Nephron progenitor cell (in vitro differentiated cells): Measurements from ENCODE around the gene TMEM132C.
A peak's percentile ranks its signal among the peaks of the same experiment; 100 is the strongest.

ENCODE experiments used
- DNase-seq: peaks from one replicate; pipeline ENCODE4 v3.0.0; 2021
- H3K27ac Mint-ChIP-seq: 2 replicates; pipeline ENCODE4 v1.8.0; 2021; ENCODE audit warnings: mild to moderate bottlenecking, moderate library complexity, mixed read lengths
- H3K27me3 Mint-ChIP-seq: 2 replicates; pipeline ENCODE4 v1.8.0; 2021; ENCODE audit warnings: mild to moderate bottlenecking, low read depth, mixed read lengths; ENCODE audit not compliant: poor library complexity
- H3K36me3 Mint-ChIP-seq: 2 replicates; pipeline ENCODE4 v1.8.0; 2021; ENCODE audit warnings: low read depth, mixed read lengths
- H3K4me1 Mint-ChIP-seq: 2 replicates; pipeline ENCODE4 v1.8.0; 2021; ENCODE audit warnings: mixed read lengths
- H3K4me3 Mint-ChIP-seq: 2 replicates; pipeline ENCODE4 v1.8.0; 2021; ENCODE audit warnings: mild to moderate bottlenecking, moderate library complexity, mixed read lengths
- H3K9me3 Mint-ChIP-seq: 2 replicates; pipeline ENCODE4 v1.8.0; 2021; ENCODE audit warnings: mild to moderate bottlenecking, moderate library complexity, mixed read lengths
- TF ChIP-seq, protein P1 (sequence below): fragments of 200-600 bp; sonication (generic); IDR thresholded peaks from 2 replicates; pipeline ENCODE4 v1.5.0; 2021; ENCODE audit warnings: antibody characterized with exemption

TMEM132C gene

DNA sequence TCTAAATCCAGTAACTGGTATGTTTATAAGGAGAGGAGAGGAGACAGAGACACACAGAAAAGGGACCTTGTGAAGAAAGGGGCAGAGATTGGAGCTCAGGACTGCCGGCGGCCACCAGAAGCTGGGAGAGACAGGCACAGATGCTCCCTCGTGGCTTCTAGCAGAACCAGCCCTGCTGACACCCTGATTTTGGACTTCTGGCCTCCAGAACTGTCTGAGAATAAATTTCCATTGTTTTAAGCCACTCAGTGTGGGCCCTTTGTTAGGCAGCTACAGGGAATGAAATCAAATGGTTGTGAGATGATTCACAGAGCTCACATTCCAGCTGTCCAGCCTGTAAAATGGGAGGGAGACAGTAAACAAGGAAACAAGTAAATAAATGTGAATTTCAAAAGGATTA, 47.6 kb downstream of the TMEM132C start:
- peak overlapping the region; percentile 3 for H3K4me3 Mint-ChIP-seq
- no peak for DNase-seq
- peaks cover 26% of the 10 kb centered on the region for H3K9me3 Mint-ChIP-seq
- H3K36me3 Mint-ChIP-seq: peaks cover 47% of the 10 kb centered on the region
- peak overlapping the region; percentile 97 for H3K27ac Mint-ChIP-seq
- peaks cover 91% of the 10 kb centered on the region for H3K4me1 Mint-ChIP-seq
- peaks cover 6% of the 10 kb centered on the region for H3K27me3 Mint-ChIP-seq
- TF ChIP-seq, protein P1, sequence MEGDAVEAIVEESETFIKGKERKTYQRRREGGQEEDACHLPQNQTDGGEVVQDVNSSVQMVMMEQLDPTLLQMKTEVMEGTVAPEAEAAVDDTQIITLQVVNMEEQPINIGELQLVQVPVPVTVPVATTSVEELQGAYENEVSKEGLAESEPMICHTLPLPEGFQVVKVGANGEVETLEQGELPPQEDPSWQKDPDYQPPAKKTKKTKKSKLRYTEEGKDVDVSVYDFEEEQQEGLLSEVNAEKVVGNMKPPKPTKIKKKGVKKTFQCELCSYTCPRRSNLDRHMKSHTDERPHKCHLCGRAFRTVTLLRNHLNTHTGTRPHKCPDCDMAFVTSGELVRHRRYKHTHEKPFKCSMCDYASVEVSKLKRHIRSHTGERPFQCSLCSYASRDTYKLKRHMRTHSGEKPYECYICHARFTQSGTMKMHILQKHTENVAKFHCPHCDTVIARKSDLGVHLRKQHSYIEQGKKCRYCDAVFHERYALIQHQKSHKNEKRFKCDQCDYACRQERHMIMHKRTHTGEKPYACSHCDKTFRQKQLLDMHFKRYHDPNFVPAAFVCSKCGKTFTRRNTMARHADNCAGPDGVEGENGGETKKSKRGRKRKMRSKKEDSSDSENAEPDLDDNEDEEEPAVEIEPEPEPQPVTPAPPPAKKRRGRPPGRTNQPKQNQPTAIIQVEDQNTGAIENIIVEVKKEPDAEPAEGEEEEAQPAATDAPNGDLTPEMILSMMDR: no peak

DNA sequence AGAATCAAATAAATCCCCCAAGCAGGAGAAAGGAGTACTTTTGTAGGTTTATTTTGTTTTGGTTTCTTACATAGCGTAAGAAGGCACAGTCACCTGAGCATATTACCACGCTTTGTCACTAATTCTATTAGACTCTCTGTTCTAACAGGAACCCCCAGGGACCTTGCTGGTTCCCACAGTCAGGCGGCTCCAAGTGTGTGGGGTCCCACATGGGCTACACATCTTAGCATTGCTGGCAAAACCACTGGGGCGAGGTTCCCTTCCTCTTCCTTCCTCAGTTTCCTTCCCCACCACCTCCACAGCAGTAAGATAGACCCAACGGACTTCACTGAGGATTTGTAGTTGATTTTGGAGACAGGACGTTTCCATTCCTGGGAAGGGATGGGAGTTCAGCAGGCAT, 49.1 kb downstream of the TMEM132C start:
- no peak for DNase-seq
- TF ChIP-seq, protein P1: no peak
- H3K4me3 Mint-ChIP-seq: no peak overlapping the region
- H3K27me3 Mint-ChIP-seq: peaks cover 3% of the 10 kb centered on the region
- peaks cover 47% of the 10 kb centered on the region for H3K36me3 Mint-ChIP-seq
- peak overlapping the region; percentile 97 for H3K27ac Mint-ChIP-seq
- peaks cover 24% of the 10 kb centered on the region for H3K9me3 Mint-ChIP-seq
- peaks cover 82% of the 10 kb centered on the region for H3K4me1 Mint-ChIP-seq

DNA sequence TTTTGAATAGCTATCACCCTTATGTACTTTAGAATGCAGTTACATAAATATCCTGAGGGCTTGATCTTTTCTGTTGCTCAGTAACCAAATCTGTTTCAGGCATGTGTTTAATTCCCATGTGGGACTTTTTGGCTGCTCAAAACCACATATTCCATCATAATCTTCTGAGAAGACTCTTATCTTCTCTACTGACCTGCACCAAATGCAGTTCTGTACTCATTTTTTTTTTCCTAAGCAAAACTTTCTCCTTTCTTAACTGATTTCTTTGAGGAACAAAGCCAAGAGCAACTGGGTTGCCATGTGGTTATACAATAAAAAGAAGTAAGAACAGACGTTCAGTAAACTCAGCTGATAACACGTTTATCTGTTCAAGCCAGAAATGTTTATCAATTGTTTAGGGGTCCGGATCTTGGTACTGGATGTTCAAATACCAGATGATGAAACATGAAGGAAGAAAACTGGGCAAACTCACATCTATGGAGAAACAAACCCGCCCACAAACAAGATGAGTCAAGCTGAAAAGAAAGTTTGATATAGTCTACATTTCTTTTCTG, 50.1 kb downstream of the TMEM132C start:
- Mint-ChIP-seq H3K27me3 (peaks cover 8% of the 10 kb centered on the region), H3K4me3 (no peak overlapping the region), H3K9me3 (peaks cover 29% of the 10 kb centered on the region), H3K4me1 (peaks cover 72% of the 10 kb centered on the region), H3K27ac (peak overlapping the region; percentile 56), H3K36me3 (peaks cover 47% of the 10 kb centered on the region)
- DNase-seq: no peak
- TF ChIP-seq, protein P1: no peak

DNA sequence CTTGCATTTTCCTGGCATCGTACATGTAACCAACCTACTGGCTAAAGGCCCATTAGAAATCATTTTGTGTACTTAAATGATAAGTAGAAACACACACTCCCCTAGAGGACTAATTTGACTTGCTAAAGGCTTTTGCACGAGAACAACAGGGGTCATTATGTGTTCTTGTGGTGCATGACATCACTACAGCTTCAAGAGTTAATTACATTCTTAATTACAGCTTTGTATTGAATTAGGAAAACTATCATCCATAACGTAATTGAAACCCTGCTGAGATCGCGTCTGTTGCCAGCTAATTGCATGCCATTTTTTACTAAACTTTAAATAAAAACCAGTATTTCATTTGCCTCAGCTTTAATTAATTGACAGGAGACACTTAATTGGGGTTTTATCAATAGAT, 51.4 kb downstream of the TMEM132C start:
- H3K27ac Mint-ChIP-seq: no peak overlapping the region
- no peak for DNase-seq

DNA sequence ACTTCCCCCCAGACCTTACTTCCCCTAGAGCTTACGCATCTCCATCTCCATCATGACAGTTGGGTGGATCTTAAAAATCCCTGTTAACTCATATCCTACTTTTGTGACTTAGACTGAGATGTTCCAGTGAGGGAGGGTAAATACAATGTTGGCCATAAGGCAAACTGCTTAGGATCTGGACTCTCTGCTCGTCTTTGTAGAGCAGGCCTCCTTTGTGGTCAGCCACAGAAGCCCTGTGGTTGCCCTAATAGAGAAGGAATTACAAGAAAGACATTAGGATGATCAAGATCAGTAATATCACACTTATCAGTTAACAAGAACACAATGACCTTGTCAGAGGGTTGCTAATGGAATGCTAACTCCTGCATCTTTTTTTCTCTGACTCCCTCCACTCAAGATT, 52.0 kb downstream of the TMEM132C start:
- Mint-ChIP-seq H3K4me3 (no peak overlapping the region), H3K36me3 (peaks cover 51% of the 10 kb centered on the region), H3K9me3 (peaks cover 32% of the 10 kb centered on the region), H3K27me3 (peaks cover 8% of the 10 kb centered on the region), H3K4me1 (peaks cover 66% of the 10 kb centered on the region), H3K27ac (peak overlapping the region; percentile 49)
- DNase-seq: no peak
- TF ChIP-seq, protein P1: no peak

More for the DNA sequence above, 51.4 kb downstream of the TMEM132C start:
- peaks cover 32% of the 10 kb centered on the region for H3K9me3 Mint-ChIP-seq
- peaks cover 8% of the 10 kb centered on the region for H3K27me3 Mint-ChIP-seq
- H3K4me3 Mint-ChIP-seq: no peak overlapping the region
- peaks cover 51% of the 10 kb centered on the region for H3K36me3 Mint-ChIP-seq
- H3K4me1 Mint-ChIP-seq: peaks cover 66% of the 10 kb centered on the region
- TF ChIP-seq, protein P1: no peak

DNA sequence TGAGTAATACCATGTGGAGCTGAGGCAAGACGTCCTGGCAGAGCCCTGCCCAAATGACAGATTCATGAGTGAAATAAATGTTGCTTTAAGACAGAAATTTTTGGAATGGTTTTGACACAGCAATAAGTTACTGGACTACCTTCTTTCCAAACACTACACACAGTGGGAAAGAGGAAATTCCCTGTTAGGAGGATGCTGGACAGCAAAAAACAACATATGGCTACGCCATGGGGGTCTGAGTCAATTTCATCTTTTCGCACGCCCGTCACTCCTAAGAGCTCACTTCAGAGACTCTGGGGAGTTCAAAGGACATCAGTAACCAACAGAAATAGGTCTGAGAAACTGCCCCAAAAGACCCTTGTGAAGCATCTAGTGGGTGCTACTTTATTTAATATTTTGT, 55.4 kb downstream of the TMEM132C start:
- no peak overlapping the region for H3K27ac Mint-ChIP-seq
- no peak for DNase-seq
- H3K36me3 Mint-ChIP-seq: peaks cover 47% of the 10 kb centered on the region
- no peak overlapping the region for H3K4me3 Mint-ChIP-seq
- H3K9me3 Mint-ChIP-seq: peaks cover 32% of the 10 kb centered on the region
- H3K27me3 Mint-ChIP-seq: peaks cover 8% of the 10 kb centered on the region
- H3K4me1 Mint-ChIP-seq: peaks cover 64% of the 10 kb centered on the region
- TF ChIP-seq, protein P1: no peak
